Activated T-cell treated with anti-CD3 and anti-CD28 coated beads for 1 hour (primary cell): ENCODE data around the gene GPNMB.

Experiments
- DNase-seq: peaks from one replicate; pipeline ENCODE4 v3.0.0-alpha.2; 2020; ENCODE audit warnings: low read depth

GPNMB gene

GRCh38 chr7:23230641-23231101 lies 15.9 kb upstream of the GPNMB start:
- DNase-seq, result no peak

GRCh38 chr7:23232966-23233365 lies 13.6 kb upstream of the GPNMB start:
- no peak for DNase-seq

- DNase-seq, result no peak
These were observed 11.8 kb upstream of the GPNMB start for GRCh38 chr7:23234569-23235296.

GRCh38 chr7:23235813-23236221 lies 10.8 kb upstream of the GPNMB start:
- no peak for DNase-seq

- DNase-seq, result no peak
These were observed 9.6 kb upstream of the GPNMB start for GRCh38 chr7:23237000-23237399.

- DNase-seq, result no peak
These were observed 7.5 kb upstream of the GPNMB start for GRCh38 chr7:23238983-23239652.

GRCh38 chr7:23239698-23240097 lies 6.9 kb upstream of the GPNMB start:
- no peak for DNase-seq

- no peak for DNase-seq
These were observed 4.3 kb upstream of the GPNMB start for GRCh38 chr7:23242321-23242720.

GRCh38 chr7:23242935-23243334 lies 3.6 kb upstream of the GPNMB start:
- no peak for DNase-seq

GRCh38 chr7:23247046-23247602 lies 549 bp downstream of the GPNMB start:
- DNase-seq, result no peak

GRCh38 chr7:23247603-23248335 lies 1.2 kb downstream of the GPNMB start:
- DNase-seq, result no peak

- no peak for DNase-seq
These were observed 2.9 kb downstream of the GPNMB start for GRCh38 chr7:23249486-23249885.

GRCh38 chr7:23254051-23254681 lies 7.6 kb downstream of the GPNMB start:
- no peak for DNase-seq

GRCh38 chr7:23256731-23257130 lies 10.2 kb downstream of the GPNMB start:
- no peak for DNase-seq

GRCh38 chr7:23260371-23260770 lies 13.8 kb downstream of the GPNMB start:
- DNase-seq, result no peak

GRCh38 chr7:23261843-23262452 lies 15.4 kb downstream of the GPNMB start:
- peak; percentile 44 for DNase-seq

GRCh38 chr7:23264916-23265458 lies 18.4 kb downstream of the GPNMB start:
- no peak for DNase-seq

GRCh38 chr7:23266918-23267317 lies 20.3 kb downstream of the GPNMB start:
- DNase-seq, result no peak

GRCh38 chr7:23267357-23267756 lies 20.8 kb downstream of the GPNMB start:
- no peak for DNase-seq

GRCh38 chr7:23268167-23268566 lies 21.6 kb downstream of the GPNMB start:
- no peak for DNase-seq

- DNase-seq, result no peak
These were observed 22.2 kb downstream of the GPNMB start for GRCh38 chr7:23268746-23269145.
